ENCODE results near the gene CBLN3. TPM values are rescaled to one million over a fixed set of nuclear protein-coding genes. Genes with fewer than 3 reads are reported as not detected.
A peak's percentile ranks its signal among the peaks of the same experiment; 100 is the strongest.

Gene CBLN3
- total RNA-seq, 4 donors from 2014 or later, result 0.79 to 9.7 (median 1.6) TPM

DNA sequence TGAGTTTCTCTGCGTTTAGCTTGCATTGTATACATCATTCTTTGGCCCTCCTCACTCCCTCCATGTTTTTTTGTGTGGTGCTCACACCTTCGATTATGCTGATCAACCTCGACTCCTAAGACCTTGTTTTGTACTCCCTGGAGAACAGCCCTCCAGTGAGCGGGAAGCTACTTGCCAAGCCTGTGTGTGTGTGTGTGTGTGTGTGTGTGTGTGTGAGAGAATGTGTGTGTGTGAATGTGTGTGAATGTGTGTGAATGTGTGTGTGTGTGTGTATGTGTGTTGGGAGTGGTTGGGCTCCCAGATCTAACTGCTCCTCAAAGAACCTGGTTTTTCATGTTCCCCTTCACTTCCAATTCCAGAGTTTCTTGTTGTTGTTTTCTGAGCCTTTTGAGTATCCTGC, 24.7 kb downstream of the CBLN3 start:
- H3K36me3 ChIP-seq, result no peaks in the 10 kb centered on the region
- in situ Hi-C loops (cut with MboI; ENCODE audit: low pct_ligation_motif_present in 1 of 4, low pct_unique_long_range_greater_than_20kb in 1 of 4, low sequenced_read_pairs in 3 of 4), result no loop called here
- H3K27ac ChIP-seq, result no peak overlapping the region
- intact Hi-C loops (cut with DNase I; ENCODE audit: low total_unique reads), result no loop called here
- no peaks in the 10 kb centered on the region for H3K27me3 ChIP-seq
- DNase-seq, result no peak
- peaks cover 8 to 40% (median 19%) of the 10 kb centered on the region in 4 donors for H3K4me1 ChIP-seq
- WGBS, 2 donors (ENCODE audit: low coverage in 1 of 2), result 83% methylated on average over 4 of the region's 4 CpGs; no CpG with 5 or more reads in 1 of the 2 donors
- no peaks in the 10 kb centered on the region for H3K9me3 ChIP-seq
- no peak overlapping the region for H3K4me3 ChIP-seq
- TF ChIP-seq, protein P1, sequence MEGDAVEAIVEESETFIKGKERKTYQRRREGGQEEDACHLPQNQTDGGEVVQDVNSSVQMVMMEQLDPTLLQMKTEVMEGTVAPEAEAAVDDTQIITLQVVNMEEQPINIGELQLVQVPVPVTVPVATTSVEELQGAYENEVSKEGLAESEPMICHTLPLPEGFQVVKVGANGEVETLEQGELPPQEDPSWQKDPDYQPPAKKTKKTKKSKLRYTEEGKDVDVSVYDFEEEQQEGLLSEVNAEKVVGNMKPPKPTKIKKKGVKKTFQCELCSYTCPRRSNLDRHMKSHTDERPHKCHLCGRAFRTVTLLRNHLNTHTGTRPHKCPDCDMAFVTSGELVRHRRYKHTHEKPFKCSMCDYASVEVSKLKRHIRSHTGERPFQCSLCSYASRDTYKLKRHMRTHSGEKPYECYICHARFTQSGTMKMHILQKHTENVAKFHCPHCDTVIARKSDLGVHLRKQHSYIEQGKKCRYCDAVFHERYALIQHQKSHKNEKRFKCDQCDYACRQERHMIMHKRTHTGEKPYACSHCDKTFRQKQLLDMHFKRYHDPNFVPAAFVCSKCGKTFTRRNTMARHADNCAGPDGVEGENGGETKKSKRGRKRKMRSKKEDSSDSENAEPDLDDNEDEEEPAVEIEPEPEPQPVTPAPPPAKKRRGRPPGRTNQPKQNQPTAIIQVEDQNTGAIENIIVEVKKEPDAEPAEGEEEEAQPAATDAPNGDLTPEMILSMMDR (IDR thresholded peaks at IDR 0.05), result no peak
- no peak for TF ChIP-seq EP300 (IDR thresholded peaks at IDR 0.05; ENCODE audit: low read depth)
- no peak for TF ChIP-seq POLR2A (IDR thresholded peaks at IDR 0.05)
- no peak for TF ChIP-seq POLR2AphosphoS5 (IDR thresholded peaks at IDR 0.05)

DNA sequence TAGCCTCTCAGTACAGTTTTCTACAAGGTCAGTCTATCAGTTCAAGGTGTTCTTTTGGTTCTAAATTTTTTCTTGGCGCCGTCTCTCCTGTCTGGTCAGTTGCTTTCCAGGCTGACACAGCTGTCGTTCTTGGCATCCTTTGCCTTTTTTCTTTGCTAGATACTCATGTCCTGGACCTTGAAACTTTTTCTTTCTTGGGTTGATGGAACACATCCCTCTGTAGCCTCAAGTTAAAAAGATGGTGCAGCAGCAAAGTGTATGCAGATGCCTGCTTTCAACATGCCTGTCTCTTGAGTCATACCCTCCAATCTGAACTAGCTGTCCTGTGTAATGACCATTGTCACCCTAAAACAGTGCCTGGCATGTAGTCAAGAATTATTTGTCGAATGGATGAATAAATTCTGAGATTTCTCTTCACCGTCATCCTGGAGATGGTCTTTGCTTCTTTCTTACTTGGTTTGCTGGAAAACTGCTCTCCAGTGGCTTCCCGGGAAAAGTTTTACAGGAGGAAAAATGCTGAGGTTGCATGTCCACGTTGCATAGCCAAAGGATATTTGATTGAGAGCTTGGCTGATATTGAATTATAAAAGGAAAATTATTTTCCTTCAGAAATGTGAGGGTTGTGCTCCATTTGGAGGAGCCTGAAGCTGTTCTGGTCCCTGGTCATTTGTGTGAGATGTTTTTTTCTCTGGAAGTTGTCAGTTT, 26.0 kb downstream of the CBLN3 start:
- Histone ChIP-seq H3K4me3 (no peak overlapping the region), H3K4me1 (peaks cover 16 to 50% (median 26%) of the 10 kb centered on the region in 4 donors), H3K9me3 (no peaks in the 10 kb centered on the region), H3K36me3 (no peaks in the 10 kb centered on the region), H3K27ac (peak overlapping the region; percentile 30 to 49 (median 36)), H3K27me3 (no peaks in the 10 kb centered on the region)
- no peak for DNase-seq
- intact Hi-C loops (cut with DNase I; ENCODE audit: low total_unique reads), result no loop called here
- in situ Hi-C loops (cut with MboI; ENCODE audit: low pct_ligation_motif_present in 1 of 4, low pct_unique_long_range_greater_than_20kb in 1 of 4, low sequenced_read_pairs in 3 of 4), result no loop called here
- TF ChIP-seq, protein P1 (IDR thresholded peaks at IDR 0.05), result no peak
- TF ChIP-seq EP300 (IDR thresholded peaks at IDR 0.05; ENCODE audit: low read depth) (no peak), POLR2A (IDR thresholded peaks at IDR 0.05) (no peak), POLR2AphosphoS5 (IDR thresholded peaks at IDR 0.05) (peak in 1 of 3 donors; percentile 13)
- 58 to 60% methylated on average over 6 to 7 of the region's 7 CpGs for WGBS, 2 donors (ENCODE audit: low coverage in 1 of 2)

DNA sequence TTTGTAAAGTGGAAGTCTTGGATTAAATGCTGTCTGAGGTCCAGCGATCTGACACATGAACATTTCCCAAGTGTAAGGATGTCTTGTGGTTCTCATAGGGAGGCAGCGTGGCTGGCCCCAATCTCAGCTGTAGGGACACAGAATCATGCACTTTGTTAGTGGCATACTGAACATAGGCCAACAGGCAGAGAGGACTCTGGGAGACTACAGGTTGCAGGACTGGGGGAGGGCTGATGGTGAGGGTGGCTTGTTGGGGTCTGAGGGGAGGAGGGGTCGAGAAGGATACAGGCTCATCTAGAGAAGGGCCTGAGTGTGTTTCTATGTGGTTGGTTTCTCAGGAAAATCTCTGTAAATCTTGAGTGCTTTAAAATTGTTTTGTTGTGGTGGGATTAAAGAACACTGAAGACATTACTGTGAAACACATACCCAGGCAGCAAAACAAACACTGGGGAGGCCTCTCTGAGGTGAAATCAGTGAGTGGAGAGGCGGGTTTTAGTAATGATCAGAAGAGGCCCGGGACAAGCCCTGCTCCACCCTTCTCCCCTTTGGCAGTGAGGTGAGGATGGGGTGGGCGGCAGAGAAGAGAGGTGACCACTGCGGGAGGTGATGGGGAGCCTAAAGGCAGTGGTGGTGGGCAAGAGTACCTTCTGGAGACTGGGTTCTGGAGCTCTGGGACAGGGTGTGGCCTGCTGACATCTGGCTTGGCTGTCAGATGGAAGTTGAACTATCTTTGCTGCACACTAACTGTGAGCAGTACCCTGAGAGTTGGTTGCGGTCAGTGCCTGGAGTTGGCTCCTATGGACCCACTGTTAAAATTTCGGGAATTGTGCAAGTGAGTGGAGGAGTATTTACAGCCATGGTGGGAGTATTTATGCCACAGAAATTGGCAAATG, 27.4 kb downstream of the CBLN3 start:
- Histone ChIP-seq H3K4me3 (no peak overlapping the region), H3K27me3 (no peaks in the 10 kb centered on the region), H3K36me3 (no peaks in the 10 kb centered on the region), H3K9me3 (no peaks in the 10 kb centered on the region), H3K27ac (peak overlapping the region; percentile 30 to 49 (median 36)), H3K4me1 (peaks cover 16 to 59% (median 35%) of the 10 kb centered on the region in 4 donors)
- TF ChIP-seq, protein P1 (IDR thresholded peaks at IDR 0.05), result no peak
- TF ChIP-seq POLR2AphosphoS5 (IDR thresholded peaks at IDR 0.05) (no peak), POLR2A (IDR thresholded peaks at IDR 0.05) (no peak), EP300 (IDR thresholded peaks at IDR 0.05; ENCODE audit: low read depth) (no peak)
- intact Hi-C loops (cut with DNase I; ENCODE audit: low total_unique reads), result no loop called here
- DNase-seq, result no peak
- in situ Hi-C loops (cut with MboI; ENCODE audit: low pct_ligation_motif_present in 1 of 4, low pct_unique_long_range_greater_than_20kb in 1 of 4, low sequenced_read_pairs in 3 of 4), result no loop called here
- 32 to 43% methylated on average over 6 to 9 of the region's 9 CpGs for WGBS, 2 donors (ENCODE audit: low coverage in 1 of 2)
